Keratinocyte (primary cell): ENCODE results near the gene RTN4R.

Experiments
- EZH2 ChIP-seq: IDR thresholded peaks from one replicate; pipeline ENCODE4 v1.6.1; 2012; ENCODE audit warnings: inconsistent platforms, mild to moderate bottlenecking, low read length, moderate library complexity
- TF ChIP-seq, protein P1 (sequence below), 3 experiments: IDR thresholded peaks in 1 of 3; conservative IDR thresholded peaks in 1 of 3; optimal IDR thresholded peaks in 1 of 3; 2 replicates in 2 of 3; 3 replicates in 1 of 3; pipeline versions ENCODE3 to v1.5.1; 2011; ENCODE audit warnings: low read length in 3 of 3, mild to moderate bottlenecking in 3 of 3, moderate library complexity in 2 of 3, control low read depth in 1 of 3, inconsistent platforms in 1 of 3; ENCODE audit not compliant: insufficient read depth in 2 of 3; ENCODE audit errors: extremely low read depth in 1 of 3

DNA sequence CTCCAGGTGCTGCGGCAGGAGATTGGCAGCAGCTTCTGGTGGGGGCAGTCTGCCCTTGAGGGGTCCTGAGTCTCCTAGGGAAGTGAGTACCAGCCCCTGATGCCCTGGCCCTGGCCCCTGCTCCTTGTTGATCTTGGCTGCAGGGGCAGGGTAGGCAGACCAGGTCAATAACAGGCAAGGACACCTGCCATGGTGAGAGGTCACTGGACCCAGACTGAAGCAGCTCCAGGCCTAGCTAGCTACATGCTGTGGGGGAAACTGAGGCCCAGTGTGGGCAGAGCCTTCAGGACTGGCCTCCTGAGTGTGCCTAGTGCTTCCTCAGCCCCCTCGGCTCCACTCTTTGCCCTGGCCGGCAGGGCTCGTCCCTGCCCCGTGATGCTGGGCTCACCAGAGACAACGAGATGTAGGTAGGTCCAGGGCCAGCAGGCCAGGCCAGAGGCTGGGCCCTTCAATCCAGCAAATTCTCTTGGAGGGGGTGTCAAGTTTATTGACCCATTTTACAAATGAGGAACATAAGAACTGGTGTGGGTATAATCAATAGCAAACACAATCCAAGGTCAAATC lies 20.4 kb downstream of the RTN4R start:
- TF ChIP-seq, protein P1, sequence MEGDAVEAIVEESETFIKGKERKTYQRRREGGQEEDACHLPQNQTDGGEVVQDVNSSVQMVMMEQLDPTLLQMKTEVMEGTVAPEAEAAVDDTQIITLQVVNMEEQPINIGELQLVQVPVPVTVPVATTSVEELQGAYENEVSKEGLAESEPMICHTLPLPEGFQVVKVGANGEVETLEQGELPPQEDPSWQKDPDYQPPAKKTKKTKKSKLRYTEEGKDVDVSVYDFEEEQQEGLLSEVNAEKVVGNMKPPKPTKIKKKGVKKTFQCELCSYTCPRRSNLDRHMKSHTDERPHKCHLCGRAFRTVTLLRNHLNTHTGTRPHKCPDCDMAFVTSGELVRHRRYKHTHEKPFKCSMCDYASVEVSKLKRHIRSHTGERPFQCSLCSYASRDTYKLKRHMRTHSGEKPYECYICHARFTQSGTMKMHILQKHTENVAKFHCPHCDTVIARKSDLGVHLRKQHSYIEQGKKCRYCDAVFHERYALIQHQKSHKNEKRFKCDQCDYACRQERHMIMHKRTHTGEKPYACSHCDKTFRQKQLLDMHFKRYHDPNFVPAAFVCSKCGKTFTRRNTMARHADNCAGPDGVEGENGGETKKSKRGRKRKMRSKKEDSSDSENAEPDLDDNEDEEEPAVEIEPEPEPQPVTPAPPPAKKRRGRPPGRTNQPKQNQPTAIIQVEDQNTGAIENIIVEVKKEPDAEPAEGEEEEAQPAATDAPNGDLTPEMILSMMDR (optimal IDR thresholded peaks at IDR 0.05 in 1 of 3, IDR thresholded peaks at IDR 0.05 in 1 of 3, conservative IDR thresholded peaks at IDR 0.05 in 1 of 3; ENCODE audit: extremely low read depth in 1 of 3, insufficient read depth in 2 of 3, low read length in 3 of 3) = no peak
- TF ChIP-seq EZH2 = no peak
